IMR-90 (cell line): ENCODE results near the gene JAKMIP1. TPM values are rescaled to one million over a fixed set of nuclear protein-coding genes. Genes with fewer than 3 reads are reported as not detected.

Source experiments
- ATAC-seq: fragments of 200-7000 bp; cut with Tn5 transposase; 2 replicates; pipeline ENCODE4 v1.9.1; 2020; ENCODE audit warnings: low read depth, mild to moderate bottlenecking, moderate library complexity
- BruUV-seq: library from RNA; stranded (reverse); fragments of 400-500 nt; replicated peaks from 2 replicates; lab custom pipeline; 2021; lab: Mats Ljungman, UMichigan
- CTCF ChIA-PET: fragments of 300-600 bp; formaldehyde crosslinking; extraction: SDS; loops from one replicate; lab custom pipeline; 2021; ENCODE audit warnings: antibody characterized with exemption; lab: Yijun Ruan, JAX
- POLR2A ChIA-PET: fragments of 300-600 bp; sonication (Branson Sonifier 250); formaldehyde crosslinking; loops from one replicate; lab custom pipeline; 2022; ENCODE audit warnings: antibody characterized with exemption; ENCODE audit not compliant: unreplicated experiment; lab: Charles Lee
- DNase-seq: peaks from one replicate; pipeline ENCODE4 v3.0.0; 2013
- H2AFZ ChIP-seq: replicated peaks from 2 replicates; pipeline ENCODE3; 2013; ENCODE audit warnings: low read length, mild to moderate bottlenecking; ENCODE audit not compliant: poor library complexity
- H2AK5ac ChIP-seq: 2 replicates; pipeline ENCODE4 v1.6.1; 2013; ENCODE audit warnings: low read depth, low read length, inconsistent platforms
- H2AK9ac ChIP-seq: replicated peaks from 2 replicates; pipeline ENCODE3; 2013; ENCODE audit warnings: mild to moderate bottlenecking, low read depth, low read length, moderate library complexity; ENCODE audit not compliant: poor library complexity
- H2BK120ac ChIP-seq: 2 replicates; pipeline ENCODE4 v1.6.1; 2013; ENCODE audit warnings: low read depth, low read length, inconsistent platforms
- H2BK15ac ChIP-seq: 3 replicates; pipeline ENCODE4 v1.6.1; 2013; ENCODE audit warnings: low read depth, low read length, inconsistent platforms
- H2BK20ac ChIP-seq: 2 replicates; pipeline ENCODE4 v1.6.1; 2013; ENCODE audit warnings: low read depth, mild to moderate bottlenecking, inconsistent platforms, low read length, moderate library complexity
- H2BK5ac ChIP-seq: 2 replicates; pipeline ENCODE4 v1.6.1; 2013; ENCODE audit warnings: mild to moderate bottlenecking, low read depth, low read length, inconsistent platforms; ENCODE audit not compliant: poor library complexity, severe bottlenecking
- H3K14ac ChIP-seq: replicated peaks from 2 replicates; pipeline ENCODE4 v1.6.1; 2013; ENCODE audit warnings: low read depth, low read length, inconsistent platforms
- H3K18ac ChIP-seq: 2 replicates; pipeline ENCODE4 v1.6.1; 2013; ENCODE audit warnings: low read depth, low read length, control low read depth
- H3K23ac ChIP-seq: 2 replicates; pipeline ENCODE4 v1.6.1; 2013; ENCODE audit warnings: low read depth, low read length, inconsistent platforms
- H3K27ac ChIP-seq: 2 replicates; pipeline ENCODE4 v1.5.1; 2013; ENCODE audit warnings: mild to moderate bottlenecking, control low read depth, low read length; ENCODE audit not compliant: insufficient read depth
- H3K27me3 ChIP-seq: 2 replicates; pipeline ENCODE4 v1.6.1; 2013; ENCODE audit warnings: low read length; ENCODE audit not compliant: control insufficient read depth, insufficient read depth
- H3K36me3 ChIP-seq: 2 replicates; pipeline ENCODE4 v1.6.1; 2013; ENCODE audit warnings: low read length, mixed read lengths; ENCODE audit not compliant: control insufficient read depth, insufficient read depth
- H3K4ac ChIP-seq: 2 replicates; pipeline ENCODE4 v1.6.1; 2013; ENCODE audit warnings: low read depth, low read length, inconsistent platforms
- H3K4me1 ChIP-seq: 2 replicates; pipeline ENCODE4 v1.6.1; 2013; ENCODE audit warnings: low read length, mixed read lengths; ENCODE audit not compliant: control insufficient read depth, insufficient read depth
- H3K4me2 ChIP-seq: 2 replicates; pipeline ENCODE4 v1.6.1; 2013; ENCODE audit warnings: low read depth, mild to moderate bottlenecking, control low read depth, low read length, moderate library complexity
- H3K4me3 ChIP-seq: 2 replicates; pipeline ENCODE4 v1.5.1; 2013; ENCODE audit warnings: low read depth, mild to moderate bottlenecking, control low read depth, low read length, moderate library complexity; ENCODE audit not compliant: insufficient read depth
- H3K56ac ChIP-seq: 2 replicates; pipeline ENCODE4 v1.6.1; 2013; ENCODE audit warnings: low read length, inconsistent platforms; ENCODE audit not compliant: insufficient read depth; ENCODE audit errors: extremely low read depth
- H3K79me1 ChIP-seq, 2 experiments: 2 replicates each; pipeline ENCODE4 v1.6.1; 2013; ENCODE audit warnings: low read length in 2 of 2, inconsistent platforms in 1 of 2, low read depth in 1 of 2
- H3K9ac ChIP-seq: 2 replicates; pipeline ENCODE4 v1.6.1; 2013; ENCODE audit warnings: low read depth, low read length, control low read depth
- H3K9me1 ChIP-seq: 2 replicates; pipeline ENCODE4 v1.6.1; 2013; ENCODE audit warnings: low read length, inconsistent platforms; ENCODE audit not compliant: insufficient read depth
- H3K9me3 ChIP-seq: 2 replicates; pipeline ENCODE4 v1.6.1; 2013; ENCODE audit warnings: low read length; ENCODE audit not compliant: control insufficient read depth, insufficient read depth
- H4K20me1 ChIP-seq: 2 replicates; pipeline ENCODE4 v1.6.1; 2013; ENCODE audit warnings: low read length, inconsistent platforms; ENCODE audit not compliant: insufficient read depth
- H4K5ac ChIP-seq: 2 replicates; pipeline ENCODE4 v1.6.1; 2013; ENCODE audit warnings: mild to moderate bottlenecking, low read depth, low read length, control low read depth
- H4K8ac ChIP-seq, 2 experiments: 2 replicates each; pipeline ENCODE4 v1.6.1; 2013; ENCODE audit warnings: low read depth in 2 of 2, low read length in 2 of 2, control low read depth in 1 of 2, inconsistent platforms in 1 of 2
- H4K91ac ChIP-seq: 2 replicates; pipeline ENCODE4 v1.6.1; 2013; ENCODE audit warnings: low read depth, low read length, inconsistent platforms; ENCODE audit not compliant: insufficient read depth
- BHLHE40 ChIP-seq: fragments of 150-350 bp; IDR thresholded peaks from 2 replicates; pipeline ENCODE4 v1.6.1; 2016; ENCODE audit warnings: mild to moderate bottlenecking, low read depth, low read length
- CEBPB ChIP-seq: IDR thresholded peaks from 2 replicates; pipeline ENCODE4 v1.6.1; 2012; ENCODE audit warnings: low read depth, low read length, improper control_type of control experiment
- CHD1 ChIP-seq: IDR thresholded peaks from 2 replicates; pipeline ENCODE4 v1.6.1; 2012; ENCODE audit warnings: low read depth, low read length, improper control_type of control experiment
- FOS ChIP-seq: fragments of 150-350 bp; IDR thresholded peaks from 2 replicates; pipeline ENCODE4 v1.6.1; 2016; ENCODE audit warnings: low read depth, low read length
- MAZ ChIP-seq: IDR thresholded peaks from 2 replicates; pipeline ENCODE4 v1.6.1; 2012; ENCODE audit warnings: low read depth, mild to moderate bottlenecking, low read length, improper control_type of control experiment, moderate library complexity, borderline replicate concordance
- MXI1 ChIP-seq: IDR thresholded peaks from 2 replicates; pipeline ENCODE4 v1.6.1; 2012; ENCODE audit warnings: low read depth, mild to moderate bottlenecking, low read length, moderate library complexity, borderline replicate concordance
- NFE2L2 ChIP-seq: fragments of 150-350 bp; IDR thresholded peaks from 2 replicates; pipeline ENCODE4 v1.6.1; 2016; ENCODE audit warnings: low read depth, mild to moderate bottlenecking, low read length
- RCOR1 ChIP-seq: IDR thresholded peaks from 2 replicates; pipeline ENCODE4 v1.6.1; 2012; ENCODE audit warnings: mild to moderate bottlenecking, low read length, improper control_type of control experiment; ENCODE audit not compliant: insufficient replicate concordance
- SMC3 ChIP-seq: fragments of 150-350 bp; IDR thresholded peaks from 2 replicates; pipeline ENCODE4 v1.6.1; 2016; ENCODE audit warnings: low read depth, mild to moderate bottlenecking, antibody characterized with exemption, low read length, moderate library complexity
- WGBS, 2 experiments: methylation state at CpG; one replicate each; pipeline versions ENCODE4 v1.1.5 to v1.1.7; 2013; ENCODE audit warnings: missing lambda C conversion rate in 2 of 2; ENCODE audit not compliant: insufficient read length in 1 of 2; ENCODE audit errors: extremely low coverage in 2 of 2; 5-methylcytosine and 5-hydroxymethylcytosine counted together
- dilution Hi-C: fragments of 300-500 bp; cut with HindIII; formaldehyde crosslinking; loops from one replicate; pipeline ENCODE4 v1.14.3; 2018; ENCODE audit warnings: low sequenced_read_pairs; ENCODE audit not compliant: unreplicated experiment
- in situ Hi-C: fragments of 300-500 bp; cut with MboI; formaldehyde crosslinking; loops from 3 replicates; pipeline ENCODE4 v1.14.3; 2019; ENCODE audit warnings: low sequenced_read_pairs, inconsistent platforms, mixed read lengths
- intact Hi-C: fragments of 100-400 bp; cut with micrococcal nuclease; formaldehyde crosslinking; loops from 2 replicates; pipeline ENCODE4 v1.10.0; 2022
- polyA plus RNA-seq, 3 experiments: library from polyadenylated mRNA; depleted of rRNA; stranded (reverse); fragments of >200 nt; gene quantifications; 2 replicates each; pipeline ENCODE4 v1.2.3, GENCODE V29; 2012; ENCODE audit warnings: low replicate concordance in 1 of 3
- total RNA-seq: library from RNA; depleted of rRNA; stranded (reverse); fragments of >200 nt; gene quantifications from 2 replicates; pipeline ENCODE4 v1.2.3, GENCODE V29; 2012
- TF ChIP-seq, protein P1 (sequence below): fragments of 150-350 bp; IDR thresholded peaks from 2 replicates; pipeline ENCODE4 v1.6.1; 2017; ENCODE audit warnings: mild to moderate bottlenecking, antibody characterized with exemption, low read length, low read depth
- TF ChIP-seq, protein P2 (sequence below): fragments of 150-350 bp; IDR thresholded peaks from 2 replicates; pipeline ENCODE4 v1.6.1; 2016; ENCODE audit warnings: low read depth, mild to moderate bottlenecking, low read length, moderate library complexity, borderline replicate concordance

The JAKMIP1 gene
- total and polyA plus RNA-seq, 2 of the 4 experiments (the other 2 are of a cell fraction) = not detected

DNA sequence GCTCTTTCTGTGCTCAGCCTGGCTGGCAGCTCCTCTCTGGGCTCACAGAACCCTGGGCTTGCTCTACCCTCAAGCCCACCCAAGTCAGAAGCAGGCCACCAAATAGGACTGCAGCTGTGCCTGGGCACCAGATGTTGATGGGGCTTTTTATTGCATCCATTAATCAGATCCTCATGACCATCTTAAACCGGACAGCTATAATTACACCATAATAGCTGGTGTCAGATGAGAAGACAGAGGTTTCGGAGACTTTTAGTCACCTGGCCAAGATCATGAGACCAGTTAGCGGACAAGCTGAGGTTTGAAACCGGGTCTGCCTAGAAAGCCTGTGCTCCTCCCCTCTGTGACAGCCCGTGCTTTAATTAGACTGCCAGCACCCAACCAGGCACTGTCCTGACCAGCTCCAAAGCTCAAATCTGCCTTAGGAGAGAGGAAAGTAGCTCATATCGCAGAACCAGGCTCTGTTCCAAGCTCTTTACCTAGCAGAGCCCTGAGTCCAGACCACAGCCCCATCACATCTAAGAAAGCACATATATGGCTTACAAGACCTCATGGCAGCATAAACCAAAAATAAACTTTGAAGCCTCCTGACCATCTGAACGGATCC is 88.9 kb downstream of the JAKMIP1 start:
- Histone ChIP-seq H3K4me2 (no peak overlapping the region), H4K91ac (no peak overlapping the region), H3K56ac (no peak overlapping the region), H3K9me3 (no peaks in the 10 kb centered on the region), H3K4ac (no peak overlapping the region), H3K4me3 (no peak overlapping the region), H2BK5ac (no peak overlapping the region), H3K27ac (no peak overlapping the region), H3K36me3 (no peaks in the 10 kb centered on the region), H2BK20ac (no peak overlapping the region), H2AFZ (no peak overlapping the region), H3K79me1 (no peaks in the 10 kb centered on the region), H3K14ac (no peak overlapping the region), H3K23ac (no peak overlapping the region), H4K8ac (no peak overlapping the region), H2BK120ac (no peak overlapping the region), H2BK15ac (no peak overlapping the region), H2AK9ac (no peak overlapping the region), H2AK5ac (no peak overlapping the region), H3K18ac (no peak overlapping the region), H3K9me1 (no peaks in the 10 kb centered on the region), H3K4me1 (no peaks in the 10 kb centered on the region), H4K5ac (no peak overlapping the region), H3K9ac (no peak overlapping the region), H3K27me3 (no peaks in the 10 kb centered on the region), H4K20me1 (no peaks in the 10 kb centered on the region)
- no CpG with 5 or more reads among the region's 7 CpGs for WGBS, 2 experiments
- in situ Hi-C loops (no loop called here), dilution Hi-C loops (no loop called here), intact Hi-C loops (no loop called here)
- no peak for ATAC-seq
- CTCF ChIA-PET = no interaction called here
- TF ChIP-seq, protein P1, sequence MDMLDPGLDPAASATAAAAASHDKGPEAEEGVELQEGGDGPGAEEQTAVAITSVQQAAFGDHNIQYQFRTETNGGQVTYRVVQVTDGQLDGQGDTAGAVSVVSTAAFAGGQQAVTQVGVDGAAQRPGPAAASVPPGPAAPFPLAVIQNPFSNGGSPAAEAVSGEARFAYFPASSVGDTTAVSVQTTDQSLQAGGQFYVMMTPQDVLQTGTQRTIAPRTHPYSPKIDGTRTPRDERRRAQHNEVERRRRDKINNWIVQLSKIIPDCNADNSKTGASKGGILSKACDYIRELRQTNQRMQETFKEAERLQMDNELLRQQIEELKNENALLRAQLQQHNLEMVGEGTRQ = no peak
- TF ChIP-seq RCOR1 (no peak), CEBPB (no peak), CHD1 (no peak), SMC3 (no peak), MXI1 (no peak), BHLHE40 (no peak), NFE2L2 (no peak), FOS (no peak), MAZ (no peak)
- TF ChIP-seq, protein P2, sequence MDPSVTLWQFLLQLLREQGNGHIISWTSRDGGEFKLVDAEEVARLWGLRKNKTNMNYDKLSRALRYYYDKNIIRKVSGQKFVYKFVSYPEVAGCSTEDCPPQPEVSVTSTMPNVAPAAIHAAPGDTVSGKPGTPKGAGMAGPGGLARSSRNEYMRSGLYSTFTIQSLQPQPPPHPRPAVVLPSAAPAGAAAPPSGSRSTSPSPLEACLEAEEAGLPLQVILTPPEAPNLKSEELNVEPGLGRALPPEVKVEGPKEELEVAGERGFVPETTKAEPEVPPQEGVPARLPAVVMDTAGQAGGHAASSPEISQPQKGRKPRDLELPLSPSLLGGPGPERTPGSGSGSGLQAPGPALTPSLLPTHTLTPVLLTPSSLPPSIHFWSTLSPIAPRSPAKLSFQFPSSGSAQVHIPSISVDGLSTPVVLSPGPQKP = no peak
- BruUV-seq = no TSS peak
- POLR2A ChIA-PET = no interaction called here
- no peak for DNase-seq
